T-helper 1 cell treated with Interleukin-12 subunit alpha and Interleukin-12 subunit beta and Interleukin-4 antibody, amounts not matched to agents 30 μg/mL and 1 μg/mL, for 36 hours (primary cell): ENCODE results near the gene SRC.
A peak's percentile ranks its signal among the peaks of the same experiment; 100 is the strongest.

Source experiments
- H3K27ac Mint-ChIP-seq: one replicate; pipeline ENCODE4 v1.8.0; 2021; ENCODE audit warnings: mild to moderate bottlenecking, mixed read lengths
- H3K27me3 Mint-ChIP-seq: one replicate; pipeline ENCODE4 v1.8.0; 2021; ENCODE audit warnings: low read depth, mixed read lengths
- H3K36me3 Mint-ChIP-seq: one replicate; pipeline ENCODE4 v1.8.0; 2021; ENCODE audit warnings: low read depth, mixed read lengths
- H3K4me1 Mint-ChIP-seq: one replicate; pipeline ENCODE4 v1.8.0; 2021; ENCODE audit warnings: low read depth, mixed read lengths
- H3K4me3 Mint-ChIP-seq: one replicate; pipeline ENCODE4 v1.8.0; 2021; ENCODE audit warnings: mild to moderate bottlenecking, moderate library complexity, mixed read lengths
- H3K9me3 Mint-ChIP-seq: one replicate; pipeline ENCODE4 v1.8.0; 2021; ENCODE audit warnings: mixed read lengths

The SRC gene

DNA sequence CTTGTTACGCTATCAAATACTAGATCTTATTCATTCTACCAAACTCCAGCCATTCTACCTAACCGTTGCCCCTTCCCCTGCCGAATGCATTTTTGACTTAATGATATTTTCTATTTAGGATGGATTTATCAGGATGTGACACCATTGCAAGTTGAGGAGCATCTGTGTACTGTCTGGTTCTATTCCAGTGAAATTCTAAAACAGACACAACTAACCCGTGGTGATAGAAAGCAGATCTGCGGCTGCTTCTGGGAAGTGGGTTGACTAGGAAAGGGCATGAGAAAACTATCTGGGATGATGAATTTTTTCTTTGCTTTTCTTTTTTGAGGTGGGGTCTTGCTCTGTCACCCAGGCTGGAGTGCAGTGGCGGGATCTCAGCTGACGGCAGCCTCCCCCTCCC, 20.7 kb upstream of the SRC start:
- peaks cover 1% of the 10 kb centered on the region for H3K36me3 Mint-ChIP-seq
- H3K4me1 Mint-ChIP-seq: no peaks in the 10 kb centered on the region
- no peaks in the 10 kb centered on the region for H3K27me3 Mint-ChIP-seq
- H3K4me3 Mint-ChIP-seq: no peak overlapping the region
- peaks cover 4% of the 10 kb centered on the region for H3K9me3 Mint-ChIP-seq
- H3K27ac Mint-ChIP-seq: no peak overlapping the region

GRCh38 chr20:37326666-37327065, 19.3 kb upstream of the SRC start:
- Mint-ChIP-seq H3K4me3 (no peak overlapping the region), H3K27me3 (no peaks in the 10 kb centered on the region), H3K9me3 (peaks cover 4% of the 10 kb centered on the region), H3K36me3 (peaks cover 1% of the 10 kb centered on the region), H3K27ac (no peak overlapping the region), H3K4me1 (no peaks in the 10 kb centered on the region)

GRCh38 chr20:37327748-37328147, 18.2 kb upstream of the SRC start:
- no peaks in the 10 kb centered on the region for H3K4me1 Mint-ChIP-seq
- H3K4me3 Mint-ChIP-seq: no peak overlapping the region
- no peaks in the 10 kb centered on the region for H3K27me3 Mint-ChIP-seq
- H3K36me3 Mint-ChIP-seq: peaks cover 1% of the 10 kb centered on the region
- H3K27ac Mint-ChIP-seq: no peak overlapping the region
- H3K9me3 Mint-ChIP-seq: peaks cover 3% of the 10 kb centered on the region

DNA sequence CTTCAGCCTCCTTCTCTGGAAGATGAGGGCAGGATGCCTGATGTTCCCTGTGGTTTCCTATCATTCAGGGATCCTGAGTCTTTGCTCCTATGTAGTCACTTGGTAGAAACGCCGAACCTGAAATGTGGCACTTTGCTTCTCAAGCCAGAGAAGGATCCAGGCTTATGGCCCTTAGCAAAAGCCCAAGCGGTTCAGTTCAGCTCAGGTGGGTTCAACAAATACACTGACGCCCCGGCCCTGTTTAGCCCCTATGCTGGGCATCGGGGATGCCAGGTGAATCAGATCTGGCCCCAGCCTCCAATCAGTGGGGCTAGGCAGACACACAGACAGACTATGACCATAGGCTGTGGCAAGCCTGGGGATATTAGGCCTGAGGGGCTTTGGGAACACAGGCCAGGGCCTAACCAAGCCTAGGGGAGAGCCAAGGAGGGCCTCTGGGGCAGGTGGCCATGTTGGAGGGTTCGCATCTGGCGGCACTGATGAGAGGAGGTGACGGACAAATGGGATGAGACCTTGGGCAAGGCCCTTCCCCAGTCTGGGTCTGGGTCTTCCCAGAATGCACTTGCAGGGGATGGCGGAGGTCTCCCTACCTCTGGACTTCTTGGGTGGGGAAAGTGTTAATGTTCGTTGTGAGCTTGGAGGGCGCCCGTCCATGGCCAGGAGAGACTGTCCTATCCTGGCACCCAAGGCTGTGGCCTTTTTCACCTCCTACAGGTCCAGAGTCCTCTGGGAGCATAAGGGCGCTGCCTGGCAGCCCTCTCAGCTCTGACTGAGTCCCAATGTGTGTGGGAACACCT, 17.6 kb upstream of the SRC start:
- no peaks in the 10 kb centered on the region for H3K9me3 Mint-ChIP-seq
- H3K4me1 Mint-ChIP-seq: no peaks in the 10 kb centered on the region
- H3K27ac Mint-ChIP-seq: no peak overlapping the region
- no peaks in the 10 kb centered on the region for H3K27me3 Mint-ChIP-seq
- no peaks in the 10 kb centered on the region for H3K36me3 Mint-ChIP-seq
- H3K4me3 Mint-ChIP-seq: no peak overlapping the region

- no peaks in the 10 kb centered on the region for H3K4me1 Mint-ChIP-seq
- H3K4me3 Mint-ChIP-seq: no peak overlapping the region
- H3K36me3 Mint-ChIP-seq: no peaks in the 10 kb centered on the region
- no peak overlapping the region for H3K27ac Mint-ChIP-seq
- no peaks in the 10 kb centered on the region for H3K27me3 Mint-ChIP-seq
- H3K9me3 Mint-ChIP-seq: no peaks in the 10 kb centered on the region
These were observed 16.3 kb upstream of the SRC start for GRCh38 chr20:37329481-37330165.

DNA sequence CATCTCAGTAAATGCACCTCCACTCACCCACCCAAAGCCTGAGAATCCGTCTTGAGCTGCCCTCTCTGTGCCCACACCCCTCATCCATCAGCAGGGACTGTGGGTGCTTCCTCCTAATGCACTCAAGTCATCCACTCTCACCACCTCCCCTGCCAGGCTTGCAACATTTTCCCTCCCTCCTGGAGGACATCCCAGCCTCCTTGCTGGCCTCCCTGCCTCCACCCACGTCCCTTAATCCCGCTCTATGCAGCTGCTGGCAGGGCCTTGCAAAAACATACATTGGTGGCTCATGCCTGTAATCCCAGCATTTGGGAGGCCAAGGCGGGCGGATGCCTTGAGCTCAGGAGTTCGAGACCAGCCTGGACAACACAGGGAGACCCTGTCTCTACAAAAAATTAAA, 15.6 kb upstream of the SRC start:
- Mint-ChIP-seq H3K4me3 (no peak overlapping the region), H3K36me3 (no peaks in the 10 kb centered on the region), H3K27ac (no peak overlapping the region)

DNA sequence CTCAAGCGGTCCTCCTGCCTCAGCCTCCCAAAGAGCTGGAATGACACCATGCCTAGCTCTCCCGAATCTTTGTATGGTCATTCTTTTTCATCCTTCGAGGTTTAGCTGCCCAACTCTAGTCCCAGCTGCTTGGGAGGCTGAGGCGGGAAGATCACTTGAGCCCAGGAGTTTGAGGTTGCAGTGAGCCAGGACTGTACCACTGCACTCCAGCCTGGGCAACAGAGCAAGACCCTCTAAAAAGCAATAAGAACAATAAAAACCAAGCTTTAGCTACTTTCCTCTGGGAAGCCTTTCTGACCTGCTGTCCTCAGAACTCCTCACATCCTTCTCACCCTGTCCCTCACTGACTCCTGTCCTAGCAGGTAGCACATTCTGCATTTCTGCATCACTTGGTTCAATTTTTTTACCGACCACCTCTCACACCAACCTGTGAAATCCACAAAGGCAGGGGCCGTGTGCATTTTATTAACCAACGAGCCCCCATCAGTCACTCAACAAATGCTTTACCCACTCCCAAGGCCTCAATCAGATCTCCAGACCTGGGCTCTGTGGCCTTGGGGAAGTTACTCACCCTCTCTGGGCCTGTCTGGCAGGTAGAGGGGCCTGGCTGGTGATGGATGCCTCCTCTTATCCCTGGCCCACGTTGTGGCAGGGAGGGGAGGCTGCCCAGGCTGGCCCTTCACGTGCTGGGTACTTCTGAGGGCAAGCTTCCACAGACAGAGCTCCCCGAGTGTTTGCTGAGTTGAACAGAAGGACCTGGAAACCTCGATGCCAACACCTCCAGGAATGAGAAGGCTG, 14.7 kb upstream of the SRC start:
- peaks cover 10% of the 10 kb centered on the region for H3K4me1 Mint-ChIP-seq
- H3K9me3 Mint-ChIP-seq: no peaks in the 10 kb centered on the region
- H3K4me3 Mint-ChIP-seq: no peak overlapping the region
- no peaks in the 10 kb centered on the region for H3K27me3 Mint-ChIP-seq
- no peaks in the 10 kb centered on the region for H3K36me3 Mint-ChIP-seq
- no peak overlapping the region for H3K27ac Mint-ChIP-seq

More for the DNA sequence above, 15.6 kb upstream of the SRC start:
- Mint-ChIP-seq H3K9me3 (no peaks in the 10 kb centered on the region), H3K4me1 (peaks cover under 1% of the 10 kb centered on the region), H3K27me3 (no peaks in the 10 kb centered on the region)

- Mint-ChIP-seq H3K36me3 (no peaks in the 10 kb centered on the region), H3K4me1 (peaks cover 22% of the 10 kb centered on the region), H3K9me3 (no peaks in the 10 kb centered on the region), H3K4me3 (no peak overlapping the region), H3K27me3 (no peaks in the 10 kb centered on the region), H3K27ac (no peak overlapping the region)
These were observed 12.7 kb upstream of the SRC start for GRCh38 chr20:37333130-37333847.

- Mint-ChIP-seq H3K36me3 (no peaks in the 10 kb centered on the region), H3K9me3 (no peaks in the 10 kb centered on the region), H3K27me3 (no peaks in the 10 kb centered on the region), H3K4me1 (peaks cover 22% of the 10 kb centered on the region), H3K27ac (no peak overlapping the region), H3K4me3 (no peak overlapping the region)
These were observed 12.1 kb upstream of the SRC start for GRCh38 chr20:37333848-37334318.

GRCh38 chr20:37334450-37334849, 11.5 kb upstream of the SRC start:
- H3K27me3 Mint-ChIP-seq: no peaks in the 10 kb centered on the region

GRCh38 chr20:37335642-37336368, 10.1 kb upstream of the SRC start:
- H3K4me3 Mint-ChIP-seq: peak overlapping the region; percentile 73
- H3K27me3 Mint-ChIP-seq: no peaks in the 10 kb centered on the region
- H3K9me3 Mint-ChIP-seq: no peaks in the 10 kb centered on the region
- peaks cover 22% of the 10 kb centered on the region for H3K4me1 Mint-ChIP-seq
- H3K27ac Mint-ChIP-seq: peak overlapping the region; percentile 79
- H3K36me3 Mint-ChIP-seq: no peaks in the 10 kb centered on the region

More at GRCh38 chr20:37334450-37334849, 11.5 kb upstream of the SRC start:
- Mint-ChIP-seq H3K27ac (no peak overlapping the region), H3K4me3 (no peak overlapping the region), H3K36me3 (no peaks in the 10 kb centered on the region), H3K9me3 (no peaks in the 10 kb centered on the region), H3K4me1 (peaks cover 22% of the 10 kb centered on the region)

DNA sequence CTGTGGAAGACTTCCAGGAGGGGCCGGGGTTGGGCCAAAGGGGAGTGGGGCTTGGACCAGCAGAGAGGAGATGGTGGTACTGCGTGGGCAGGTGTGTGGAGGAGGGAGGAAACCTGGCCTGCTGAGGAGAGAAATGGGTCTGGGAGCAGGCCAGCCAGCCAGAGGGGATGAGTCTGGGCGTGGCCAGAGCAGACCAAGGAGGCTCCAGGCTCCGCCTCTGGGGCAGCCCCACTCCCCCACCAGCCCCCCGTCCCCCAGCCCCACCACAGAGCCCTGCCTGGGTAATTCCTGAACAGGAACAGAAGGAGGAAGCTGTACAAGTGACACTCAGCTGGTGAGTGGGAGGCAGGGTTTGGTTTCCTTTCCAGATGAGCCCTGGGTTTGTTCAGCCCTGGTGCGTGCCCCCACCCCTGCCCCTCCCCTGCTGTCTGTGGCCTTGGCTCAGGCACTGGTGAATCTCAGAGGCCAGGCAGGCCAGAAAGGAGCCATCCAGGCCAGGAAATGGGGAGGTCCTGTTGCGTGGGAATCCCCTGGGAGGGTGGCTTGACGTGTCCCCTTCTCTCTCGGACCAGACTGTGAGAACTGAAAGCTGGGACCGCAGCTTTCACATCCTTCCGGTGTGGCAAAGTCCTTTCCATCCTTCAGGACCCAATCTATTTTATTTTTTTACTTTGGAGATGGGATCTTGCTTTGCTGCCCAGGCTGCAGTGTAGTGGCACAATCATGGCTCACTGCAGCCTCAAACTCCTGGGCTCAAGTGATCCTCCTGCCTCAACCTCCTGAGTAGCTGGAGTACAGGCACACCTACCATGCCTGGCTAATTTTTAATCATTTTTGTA, 9.4 kb upstream of the SRC start:
- H3K4me1 Mint-ChIP-seq: peaks cover 22% of the 10 kb centered on the region
- H3K36me3 Mint-ChIP-seq: no peaks in the 10 kb centered on the region
- H3K9me3 Mint-ChIP-seq: no peaks in the 10 kb centered on the region
- no peaks in the 10 kb centered on the region for H3K27me3 Mint-ChIP-seq
- H3K4me3 Mint-ChIP-seq: peak overlapping the region; percentile 73
- H3K27ac Mint-ChIP-seq: peak overlapping the region; percentile 79
